ENCODE measurements around the gene UNC5A. TPM values are rescaled to one million over a fixed set of nuclear protein-coding genes. Genes with fewer than 3 reads are reported as not detected.
A peak's percentile ranks its signal among the peaks of the same experiment; 100 is the strongest.

Gene UNC5A
- total RNA-seq, 2 donors from 2014 or later = 0.89 to 1.4 TPM

GRCh38 chr5:176785184-176786145, 24.9 kb upstream of the UNC5A start:
- no peaks in the 10 kb centered on the region for H3K36me3 Mint-ChIP-seq (ENCODE audit: low read depth)
- H3K4me1 ChIP-seq (ENCODE audit: control insufficient read depth, insufficient read depth, low read length) = peaks cover 12% of the 10 kb centered on the region
- peaks cover 34% of the 10 kb centered on the region for H3K4me1 Mint-ChIP-seq
- H3K9me3 ChIP-seq (ENCODE audit: control insufficient read depth, low read length) = no peaks in the 10 kb centered on the region
- H3K9me3 Mint-ChIP-seq = no peaks in the 10 kb centered on the region
- WGBS, 2 experiments (ENCODE audit: insufficient coverage in 1 of 2, insufficient read length in 1 of 2) = 76 to 88% methylated on average over 7 to 27 of the region's 27 CpGs
- no peak overlapping the region for H3K4me3 ChIP-seq (ENCODE audit: low read length)
- H3K36me3 ChIP-seq (ENCODE audit: control insufficient read depth, insufficient read depth, low read length) = no peaks in the 10 kb centered on the region
- H3K9ac ChIP-seq (ENCODE audit: extremely low read depth, low read length, poor library complexity, severe bottlenecking) = no peak overlapping the region
- no peak for DNase-seq
- H3K27ac Mint-ChIP-seq = no peak overlapping the region
- no peak overlapping the region for H3K4me3 Mint-ChIP-seq
- H3K27me3 ChIP-seq (ENCODE audit: control insufficient read depth, insufficient read depth, low read length, poor library complexity, severe bottlenecking) = no peaks in the 10 kb centered on the region
- TF ChIP-seq CTCF (conservative IDR thresholded peaks at IDR 0.05) = peak; percentile 39
- peaks cover 4% of the 10 kb centered on the region for H3K27me3 Mint-ChIP-seq (ENCODE audit: insufficient read depth)
- no peak overlapping the region for H3K27ac ChIP-seq (ENCODE audit: low read depth, low read length)

- H3K27me3 Mint-ChIP-seq (ENCODE audit: insufficient read depth) = peaks cover 7% of the 10 kb centered on the region
- peak; percentile 65 for DNase-seq
- no peaks in the 10 kb centered on the region for H3K36me3 Mint-ChIP-seq (ENCODE audit: low read depth)
- 93 to 100% methylated on average over 1 to 3 of the region's 3 CpGs for WGBS, 2 experiments (ENCODE audit: insufficient coverage in 1 of 2, insufficient read length in 1 of 2)
- H3K27me3 ChIP-seq (ENCODE audit: control insufficient read depth, insufficient read depth, low read length, poor library complexity, severe bottlenecking) = no peaks in the 10 kb centered on the region
- H3K27ac Mint-ChIP-seq = no peak overlapping the region
- no peak for TF ChIP-seq CTCF (conservative IDR thresholded peaks at IDR 0.05)
- H3K4me1 Mint-ChIP-seq = peaks cover 34% of the 10 kb centered on the region
- H3K27ac ChIP-seq (ENCODE audit: low read depth, low read length) = no peak overlapping the region
- no peak overlapping the region for H3K9ac ChIP-seq (ENCODE audit: extremely low read depth, low read length, poor library complexity, severe bottlenecking)
- no peak overlapping the region for H3K4me3 ChIP-seq (ENCODE audit: low read length)
- H3K36me3 ChIP-seq (ENCODE audit: control insufficient read depth, insufficient read depth, low read length) = no peaks in the 10 kb centered on the region
- no peaks in the 10 kb centered on the region for H3K9me3 ChIP-seq (ENCODE audit: control insufficient read depth, low read length)
- H3K4me1 ChIP-seq (ENCODE audit: control insufficient read depth, insufficient read depth, low read length) = peaks cover 12% of the 10 kb centered on the region
- H3K4me3 Mint-ChIP-seq = no peak overlapping the region
- no peaks in the 10 kb centered on the region for H3K9me3 Mint-ChIP-seq
Observed at GRCh38 chr5:176787676-176788075, 22.7 kb upstream of the UNC5A start.

GRCh38 chr5:176788091-176788490, 22.3 kb upstream of the UNC5A start:
- Histone ChIP-seq H3K27me3 (ENCODE audit: control insufficient read depth, insufficient read depth, low read length, poor library complexity, severe bottlenecking) (no peaks in the 10 kb centered on the region), H3K36me3 (ENCODE audit: control insufficient read depth, insufficient read depth, low read length) (no peaks in the 10 kb centered on the region), H3K4me3 (ENCODE audit: low read length) (no peak overlapping the region), H3K4me1 (ENCODE audit: control insufficient read depth, insufficient read depth, low read length) (peaks cover 12% of the 10 kb centered on the region), H3K9ac (ENCODE audit: extremely low read depth, low read length, poor library complexity, severe bottlenecking) (no peak overlapping the region), H3K9me3 (ENCODE audit: control insufficient read depth, low read length) (no peaks in the 10 kb centered on the region), H3K27ac (ENCODE audit: low read depth, low read length) (no peak overlapping the region)
- H3K4me3 Mint-ChIP-seq = no peak overlapping the region
- no peak for TF ChIP-seq CTCF (conservative IDR thresholded peaks at IDR 0.05)
- peaks cover 34% of the 10 kb centered on the region for H3K4me1 Mint-ChIP-seq
- H3K27me3 Mint-ChIP-seq (ENCODE audit: insufficient read depth) = peaks cover 9% of the 10 kb centered on the region
- no peaks in the 10 kb centered on the region for H3K36me3 Mint-ChIP-seq (ENCODE audit: low read depth)
- H3K27ac Mint-ChIP-seq = no peak overlapping the region
- H3K9me3 Mint-ChIP-seq = no peaks in the 10 kb centered on the region
- 74% methylated on average over 6 to 7 of the region's 7 CpGs for WGBS, 2 experiments (ENCODE audit: insufficient coverage in 1 of 2, insufficient read length in 1 of 2)
- no peak for DNase-seq

Data from endodermal cell (in vitro differentiated cells).